Muscle layer of colon (tissue), 2 donors: ENCODE data around the gene OPN1SW.

ENCODE experiments used
- H3K27ac ChIP-seq: one replicate; pipeline ENCODE4 v1.7.0; 2013; ENCODE audit warnings: low read depth, mild to moderate bottlenecking, low read length, moderate library complexity
- H3K27me3 ChIP-seq, 2 donors: one replicate each; pipeline ENCODE4 v1.7.0; 2013; ENCODE audit warnings: low read length in 2 of 2, mild to moderate bottlenecking in 2 of 2; ENCODE audit not compliant: insufficient read depth in 2 of 2, control insufficient read depth in 1 of 2
- H3K36me3 ChIP-seq: one replicate; pipeline ENCODE4 v1.7.0; 2013; ENCODE audit warnings: mild to moderate bottlenecking, low read length; ENCODE audit not compliant: insufficient read depth
- H3K4me1 ChIP-seq: one replicate; pipeline ENCODE4 v1.7.0; 2013; ENCODE audit warnings: mild to moderate bottlenecking, low read length; ENCODE audit not compliant: insufficient read depth
- H3K4me3 ChIP-seq, 2 donors: one replicate each; pipeline ENCODE4 v1.7.0; 2013; ENCODE audit warnings: low read length in 2 of 2, low read depth in 1 of 2, mild to moderate bottlenecking in 1 of 2, moderate library complexity in 1 of 2
- H3K9ac ChIP-seq: one replicate; pipeline ENCODE4 v1.7.0; 2013; ENCODE audit warnings: low read length
- H3K9me3 ChIP-seq: one replicate; pipeline ENCODE4 v1.7.0; 2013; ENCODE audit warnings: mild to moderate bottlenecking, low read length
- donor health status: abdominal sarcoma.
- donor health status: Adenocarcinoma of cecum.

OPN1SW gene

DNA sequence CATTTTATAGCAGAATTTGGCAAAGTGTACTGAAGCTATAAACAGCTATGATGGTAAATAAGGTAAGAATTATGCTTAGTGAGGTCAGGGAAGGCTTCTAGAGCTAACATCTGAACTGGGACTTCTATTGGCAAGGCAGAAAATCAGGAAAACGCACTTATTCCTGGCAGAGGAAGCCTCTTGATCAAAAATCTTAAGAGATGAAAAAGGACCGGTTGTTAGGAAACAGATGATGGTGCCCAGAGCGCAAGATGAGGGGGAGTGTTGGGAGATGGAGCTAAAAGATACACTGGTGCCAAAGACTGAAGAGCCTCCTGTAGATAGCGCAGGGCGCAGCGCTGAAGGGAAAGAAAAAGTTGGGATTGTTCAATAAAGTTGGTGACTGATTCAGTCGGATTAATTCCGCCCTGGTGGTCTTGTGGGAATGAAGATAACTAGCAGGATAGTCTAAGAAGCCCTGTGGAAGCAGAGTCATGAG is 37.0 kb downstream of the OPN1SW start:
- no peaks in the 10 kb centered on the region for H3K27me3 ChIP-seq
- H3K4me1 ChIP-seq, result peaks cover 28% of the 10 kb centered on the region
- no peaks in the 10 kb centered on the region for H3K36me3 ChIP-seq
- peak overlapping the region; percentile 93 for H3K27ac ChIP-seq
- H3K9ac ChIP-seq, result peak overlapping the region; percentile 43
- peak overlapping the region; percentile 47 to 98 for H3K4me3 ChIP-seq
- no peaks in the 10 kb centered on the region for H3K9me3 ChIP-seq

DNA sequence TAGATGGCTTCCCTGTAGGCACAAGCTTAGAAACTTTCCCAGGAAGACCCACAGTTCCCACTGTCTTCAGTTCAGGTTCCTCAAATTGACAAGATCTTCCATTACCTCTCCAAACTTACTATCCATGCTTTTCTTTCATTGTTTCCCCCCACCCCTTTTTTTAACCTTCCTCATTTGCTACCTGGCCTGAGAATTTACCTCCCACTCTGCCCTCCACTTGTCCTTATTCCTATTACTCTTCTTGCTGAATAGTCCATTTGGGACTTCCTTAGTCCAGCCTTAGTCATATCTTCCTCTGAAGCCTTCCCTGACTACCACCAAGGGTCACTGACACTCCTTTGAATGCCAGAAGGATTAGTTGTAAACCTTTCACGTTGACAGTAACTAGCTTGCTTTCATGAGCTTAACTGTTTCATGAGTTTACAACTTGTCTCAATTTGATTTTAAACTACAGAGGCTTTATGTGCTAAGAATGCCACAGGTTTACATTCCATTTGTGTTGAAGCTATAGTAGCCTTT is 37.7 kb downstream of the OPN1SW start:
- no peak overlapping the region for H3K9ac ChIP-seq

DNA sequence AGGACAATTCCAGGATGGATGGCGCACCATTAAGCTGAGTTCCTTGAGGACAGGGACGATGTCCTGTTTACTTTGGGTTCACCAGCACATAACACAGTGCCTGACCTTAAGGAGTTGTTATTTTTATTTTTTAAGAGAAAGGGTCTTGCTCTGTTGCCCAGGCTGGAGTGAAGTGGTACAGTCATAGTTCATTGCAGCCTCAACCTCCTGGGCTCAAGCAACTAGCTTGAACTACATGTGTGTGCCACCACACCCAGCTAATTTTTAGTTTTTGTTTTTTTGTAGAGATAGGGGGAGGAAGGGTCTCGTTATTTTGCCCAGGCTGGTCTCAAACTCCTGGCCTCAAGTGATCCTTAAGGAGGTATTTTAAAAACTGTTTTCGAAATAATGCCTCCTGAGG is 38.2 kb downstream of the OPN1SW start:
- no peak overlapping the region for H3K9ac ChIP-seq
- no peak overlapping the region for H3K4me3 ChIP-seq
- H3K4me1 ChIP-seq, result peaks cover 27% of the 10 kb centered on the region
- no peaks in the 10 kb centered on the region for H3K27me3 ChIP-seq
- no peaks in the 10 kb centered on the region for H3K9me3 ChIP-seq
- peak overlapping the region; percentile 93 for H3K27ac ChIP-seq
- H3K36me3 ChIP-seq, result no peaks in the 10 kb centered on the region

More for the DNA sequence above, 37.7 kb downstream of the OPN1SW start:
- Histone ChIP-seq H3K4me3 (no peak overlapping the region), H3K36me3 (no peaks in the 10 kb centered on the region), H3K4me1 (peaks cover 28% of the 10 kb centered on the region), H3K27ac (peak overlapping the region; percentile 93), H3K27me3 (no peaks in the 10 kb centered on the region), H3K9me3 (no peaks in the 10 kb centered on the region)

DNA sequence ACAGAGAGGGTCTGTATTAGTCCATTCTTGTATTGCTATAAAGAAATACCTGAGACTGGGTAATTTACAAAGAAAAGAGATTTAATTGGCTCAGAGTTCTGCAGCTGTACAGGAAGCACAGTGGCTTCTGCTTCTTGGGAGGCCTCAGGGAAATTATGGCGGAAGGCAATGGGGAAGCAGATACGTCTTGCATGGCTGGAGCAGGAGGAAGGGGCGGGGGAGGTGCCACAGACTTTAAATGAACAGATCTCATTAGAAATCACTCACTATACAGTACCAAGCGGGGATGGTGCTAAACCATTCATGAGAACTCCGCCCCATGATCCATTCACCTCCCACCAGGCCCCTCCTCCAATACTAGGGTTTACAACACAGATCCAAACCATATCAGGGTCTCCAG is 40.2 kb downstream of the OPN1SW start:
- no peak overlapping the region for H3K4me3 ChIP-seq
- H3K36me3 ChIP-seq, result no peaks in the 10 kb centered on the region
- no peaks in the 10 kb centered on the region for H3K9me3 ChIP-seq
- peaks cover 7% of the 10 kb centered on the region for H3K4me1 ChIP-seq
- no peaks in the 10 kb centered on the region for H3K27me3 ChIP-seq
- no peak overlapping the region for H3K27ac ChIP-seq
- H3K9ac ChIP-seq, result no peak overlapping the region

DNA sequence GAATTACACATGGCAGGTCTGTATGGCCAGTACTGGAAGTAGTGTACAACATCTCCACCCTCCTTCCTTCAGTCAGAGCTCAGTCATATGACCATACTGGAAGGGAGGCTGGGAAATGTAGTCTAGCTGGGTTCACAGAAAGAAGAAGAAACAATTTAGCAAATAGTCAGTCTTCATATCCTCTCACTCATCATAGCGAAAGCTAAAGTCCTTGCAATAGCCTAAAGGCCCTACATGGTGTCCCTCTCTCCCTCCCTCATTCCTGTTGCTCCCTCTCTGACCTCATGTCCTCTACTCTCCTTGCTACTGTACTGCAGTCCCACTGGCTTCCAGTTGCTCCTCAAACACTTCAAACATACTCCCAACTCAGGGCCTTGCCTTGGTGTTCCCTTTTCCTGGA is 40.7 kb downstream of the OPN1SW start:
- Histone ChIP-seq H3K4me1 (peaks cover 2% of the 10 kb centered on the region), H3K9ac (no peak overlapping the region), H3K27me3 (no peaks in the 10 kb centered on the region), H3K9me3 (no peaks in the 10 kb centered on the region), H3K27ac (no peak overlapping the region), H3K36me3 (no peaks in the 10 kb centered on the region), H3K4me3 (no peak overlapping the region)

DNA sequence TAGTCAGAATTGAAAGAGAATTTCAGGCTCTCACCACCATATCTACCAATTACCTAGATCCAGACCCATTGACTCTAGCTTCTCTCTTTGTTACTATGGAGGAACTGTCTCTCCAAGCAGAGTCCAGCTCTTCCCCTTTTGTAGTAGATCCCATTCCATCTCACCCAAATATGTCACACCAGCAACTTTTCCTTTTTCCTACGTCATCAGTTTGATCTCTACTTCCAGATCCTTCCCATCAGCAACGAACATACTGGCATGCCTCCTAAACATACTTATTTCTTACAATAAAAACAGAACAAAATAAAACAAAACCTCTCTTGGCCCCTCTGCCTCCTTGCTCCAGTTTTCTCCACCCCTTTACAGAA is 42.3 kb downstream of the OPN1SW start:
- no peak overlapping the region for H3K27ac ChIP-seq
- no peaks in the 10 kb centered on the region for H3K4me1 ChIP-seq
- H3K9ac ChIP-seq, result no peak overlapping the region
- H3K9me3 ChIP-seq, result no peaks in the 10 kb centered on the region
- no peaks in the 10 kb centered on the region for H3K27me3 ChIP-seq
- H3K4me3 ChIP-seq, result no peak overlapping the region
- no peaks in the 10 kb centered on the region for H3K36me3 ChIP-seq

DNA sequence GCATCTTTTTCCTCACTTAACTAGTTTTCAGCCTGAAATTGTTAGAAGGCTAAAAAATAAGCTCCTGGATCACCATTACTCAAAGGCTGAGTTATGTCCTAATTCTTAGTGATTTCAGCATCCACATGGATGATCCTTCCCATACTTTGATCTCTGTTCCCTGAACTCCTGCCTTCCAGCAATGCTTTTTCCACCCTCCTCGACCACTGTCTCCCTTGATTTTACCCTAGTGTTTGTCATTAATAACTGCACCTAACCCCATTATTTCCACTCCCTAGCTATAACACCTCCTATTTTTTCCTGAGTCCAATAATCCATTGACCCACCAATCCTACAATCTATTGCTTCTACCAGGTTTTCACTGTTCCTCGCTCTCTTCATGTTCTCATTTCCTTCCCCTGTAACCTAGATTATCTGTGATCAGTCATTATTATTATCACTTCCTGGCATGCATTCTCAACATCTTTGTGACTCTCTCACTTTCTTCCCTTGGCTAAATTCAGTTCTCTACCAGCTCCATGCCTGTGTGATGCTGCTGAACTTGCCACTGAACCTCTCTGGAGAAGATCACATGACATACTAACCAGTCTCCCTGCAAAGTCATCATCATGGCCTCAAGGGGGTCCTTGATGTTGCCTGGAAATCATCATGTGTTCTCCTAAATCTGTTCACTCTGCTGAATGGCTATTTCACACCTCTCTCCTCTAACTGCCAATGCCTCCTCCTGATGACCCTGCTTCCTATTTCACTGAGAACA is 42.9 kb downstream of the OPN1SW start:
- H3K9me3 ChIP-seq, result no peaks in the 10 kb centered on the region
- H3K4me1 ChIP-seq, result no peaks in the 10 kb centered on the region
- H3K9ac ChIP-seq, result no peak overlapping the region
- no peaks in the 10 kb centered on the region for H3K36me3 ChIP-seq
- H3K4me3 ChIP-seq, result no peak overlapping the region
- H3K27me3 ChIP-seq, result no peaks in the 10 kb centered on the region
- no peak overlapping the region for H3K27ac ChIP-seq

DNA sequence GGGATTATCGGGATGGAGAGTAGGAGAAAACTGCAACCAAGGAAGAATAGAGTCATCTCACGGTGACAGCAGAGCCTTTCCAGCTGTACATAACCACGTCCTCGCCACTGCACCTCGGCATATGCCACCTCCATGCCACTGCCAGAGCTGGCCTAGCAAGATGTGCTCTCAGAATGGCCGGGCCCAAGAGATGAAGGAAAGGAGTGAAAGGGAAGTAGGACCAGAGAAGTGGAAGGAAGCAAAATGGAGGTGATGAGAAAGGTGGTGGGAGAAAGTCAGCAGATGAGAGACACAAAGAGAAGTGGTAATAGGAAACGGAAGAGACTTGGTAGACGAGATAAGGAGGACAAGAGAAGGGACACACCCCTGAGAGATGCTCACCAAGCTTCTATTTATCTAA is 44.4 kb downstream of the OPN1SW start:
- no peak overlapping the region for H3K9ac ChIP-seq
- no peak overlapping the region for H3K4me3 ChIP-seq
- no peaks in the 10 kb centered on the region for H3K36me3 ChIP-seq
- H3K27me3 ChIP-seq, result no peaks in the 10 kb centered on the region
- no peak overlapping the region for H3K27ac ChIP-seq
- no peaks in the 10 kb centered on the region for H3K9me3 ChIP-seq
- no peaks in the 10 kb centered on the region for H3K4me1 ChIP-seq

DNA sequence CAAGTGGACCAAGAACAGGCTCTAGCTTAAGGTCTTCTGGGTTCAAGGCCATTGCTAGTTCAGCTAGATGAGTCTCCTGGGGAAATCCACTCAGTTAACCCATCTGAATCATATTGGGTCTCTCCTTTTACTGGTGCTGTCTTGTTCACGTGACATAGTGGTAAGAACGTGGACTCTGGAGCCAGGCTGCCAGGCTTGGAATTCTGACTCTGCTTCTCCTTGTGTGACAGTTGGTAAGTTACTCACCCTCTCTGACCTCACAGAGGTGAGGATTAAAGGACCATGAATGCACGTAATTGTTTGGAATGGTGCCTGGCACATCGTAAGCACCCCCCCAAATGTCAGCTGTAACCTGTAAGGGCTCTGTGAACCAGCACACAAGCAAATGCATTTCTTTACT is 46.1 kb downstream of the OPN1SW start:
- H3K27me3 ChIP-seq, result no peaks in the 10 kb centered on the region
- H3K4me3 ChIP-seq, result no peak overlapping the region
- H3K27ac ChIP-seq, result no peak overlapping the region
- H3K9me3 ChIP-seq, result no peaks in the 10 kb centered on the region
- H3K4me1 ChIP-seq, result no peaks in the 10 kb centered on the region
- no peaks in the 10 kb centered on the region for H3K36me3 ChIP-seq
- H3K9ac ChIP-seq, result no peak overlapping the region

DNA sequence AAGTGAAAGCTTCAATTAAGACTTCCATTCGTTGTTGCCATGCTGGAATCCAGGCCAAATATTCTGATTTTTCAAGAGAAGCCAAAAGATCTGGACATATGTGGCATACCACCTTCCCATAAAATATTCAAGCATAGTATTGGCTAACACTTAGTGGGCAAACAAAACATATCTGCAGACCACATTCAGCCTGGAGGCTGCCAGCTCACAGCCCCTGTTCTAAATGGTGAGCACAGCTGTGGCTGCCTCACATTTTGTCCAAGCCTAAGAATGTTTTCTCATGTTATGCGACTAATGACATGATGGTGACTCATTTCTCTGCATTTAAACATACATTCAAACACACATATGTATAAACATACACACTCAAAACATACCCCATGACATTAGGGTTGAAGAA is 47.0 kb downstream of the OPN1SW start:
- Histone ChIP-seq H3K27ac (no peak overlapping the region), H3K4me1 (no peaks in the 10 kb centered on the region), H3K9ac (no peak overlapping the region), H3K4me3 (no peak overlapping the region), H3K9me3 (no peaks in the 10 kb centered on the region), H3K36me3 (no peaks in the 10 kb centered on the region), H3K27me3 (no peaks in the 10 kb centered on the region)

DNA sequence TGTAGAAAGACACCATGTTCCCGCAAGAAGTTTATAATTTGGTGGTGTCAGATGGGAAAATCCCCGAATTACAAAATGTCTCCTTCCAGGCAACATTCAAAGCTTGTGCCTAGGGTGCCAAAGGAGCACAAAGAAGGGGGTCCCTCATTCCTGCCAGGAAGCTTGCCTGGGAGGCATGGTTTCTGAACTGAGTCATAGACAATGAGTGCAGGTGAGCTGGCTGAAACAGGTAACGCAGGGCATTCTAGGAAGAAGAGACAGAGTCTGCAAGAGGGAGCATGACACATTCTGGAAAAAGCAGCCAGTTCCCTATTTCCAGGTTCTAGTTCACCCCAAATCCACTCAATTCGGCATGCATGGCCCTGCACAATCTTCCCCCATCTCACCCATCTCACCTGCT is 48.4 kb downstream of the OPN1SW start:
- Histone ChIP-seq H3K4me1 (no peaks in the 10 kb centered on the region), H3K36me3 (no peaks in the 10 kb centered on the region), H3K9me3 (no peaks in the 10 kb centered on the region), H3K4me3 (no peak overlapping the region), H3K27ac (no peak overlapping the region), H3K27me3 (no peaks in the 10 kb centered on the region), H3K9ac (no peak overlapping the region)

DNA sequence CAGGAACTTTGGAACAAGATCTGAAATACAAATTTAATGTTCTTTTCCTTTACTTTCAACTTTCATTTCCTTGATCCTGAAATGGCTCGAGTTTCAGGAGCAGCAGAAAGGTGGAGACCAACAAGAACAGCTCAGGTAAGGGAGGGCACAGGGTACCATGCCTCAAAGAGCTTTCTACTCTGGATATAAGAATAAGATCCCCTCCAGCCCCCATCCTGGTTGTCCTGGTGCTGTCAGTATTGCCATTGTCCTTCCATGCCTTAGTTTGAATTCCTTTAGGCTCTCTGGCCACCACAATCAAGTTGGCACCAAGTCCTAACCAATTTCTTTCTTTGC is 48.9 kb downstream of the OPN1SW start:
- Histone ChIP-seq H3K27me3 (no peaks in the 10 kb centered on the region), H3K4me1 (no peaks in the 10 kb centered on the region), H3K9me3 (no peaks in the 10 kb centered on the region), H3K27ac (no peak overlapping the region), H3K9ac (no peak overlapping the region), H3K4me3 (no peak overlapping the region), H3K36me3 (no peaks in the 10 kb centered on the region)
